GM12891 (cell line): ENCODE measurements around the gene CRACR2B.

Experiments
- POLR2A ChIP-seq: IDR thresholded peaks from 2 replicates; pipeline ENCODE4 v1.6.1; 2011; ENCODE audit warnings: low read depth, low read length, control low read depth
- POLR2AphosphoS5 ChIP-seq: IDR thresholded peaks from 2 replicates; pipeline ENCODE4 v1.6.1; 2011; ENCODE audit warnings: low read depth, low read length, control low read depth

- no peak for TF ChIP-seq POLR2A
- TF ChIP-seq POLR2AphosphoS5: no peak
These were observed 39.6 kb upstream of the CRACR2B start for GRCh38 chr11:788009-788640.
